Trophoblast cell (in vitro differentiated cells and primary cell): ENCODE measurements around the gene BBX.

Source experiments
- DNase-seq, 2 donors: peaks; one replicate each; pipeline ENCODE4 v3.0.0-alpha.2; 2016
- H2AFZ ChIP-seq: 2 replicates; pipeline ENCODE4 v1.6.1; 2013; ENCODE audit warnings: low read length, moderate library complexity, mild to moderate bottlenecking; ENCODE audit not compliant: insufficient read depth, poor library complexity
- H2AK5ac ChIP-seq: 2 replicates; pipeline ENCODE4 v1.6.1; 2013; ENCODE audit warnings: mild to moderate bottlenecking, low read length
- H2BK120ac ChIP-seq: 2 replicates; pipeline ENCODE4 v1.6.1; 2013; ENCODE audit warnings: low read length, mild to moderate bottlenecking, moderate library complexity; ENCODE audit not compliant: insufficient read depth, poor library complexity
- H2BK12ac ChIP-seq: 2 replicates; pipeline ENCODE4 v1.6.1; 2013; ENCODE audit warnings: mild to moderate bottlenecking, low read length, moderate library complexity
- H2BK5ac ChIP-seq: 2 replicates; pipeline ENCODE4 v1.6.1; 2013; ENCODE audit warnings: low read length, low read depth, moderate library complexity, mild to moderate bottlenecking; ENCODE audit not compliant: poor library complexity
- H3K14ac ChIP-seq: 2 replicates; pipeline ENCODE4 v1.6.1; 2013; ENCODE audit warnings: mild to moderate bottlenecking, low read length
- H3K18ac ChIP-seq: 2 replicates; pipeline ENCODE4 v1.6.1; 2013; ENCODE audit warnings: mild to moderate bottlenecking, low read length
- H3K23ac ChIP-seq: 2 replicates; pipeline ENCODE4 v1.6.1; 2013; ENCODE audit warnings: low read length
- H3K27ac ChIP-seq: 2 replicates; pipeline ENCODE4 v1.5.1; 2013; ENCODE audit warnings: low read depth, mild to moderate bottlenecking, inconsistent platforms, low read length, moderate library complexity
- H3K27me3 ChIP-seq: 2 replicates; pipeline ENCODE4 v1.6.1; 2013; ENCODE audit warnings: inconsistent platforms, mild to moderate bottlenecking, low read length, moderate library complexity; ENCODE audit not compliant: insufficient read depth
- H3K36me3 ChIP-seq, 2 experiments: 1 replicate in 1 of 2; 2 replicates in 1 of 2; pipeline ENCODE4 v1.6.1; 2013; ENCODE audit warnings: low read length in 2 of 2, mild to moderate bottlenecking in 2 of 2, moderate library complexity in 1 of 2; ENCODE audit not compliant: insufficient read depth in 2 of 2, control insufficient read depth in 1 of 2
- H3K4ac ChIP-seq: 2 replicates; pipeline ENCODE4 v1.6.1; 2013; ENCODE audit warnings: low read depth, mild to moderate bottlenecking, low read length, moderate library complexity
- H3K4me1 ChIP-seq, 2 experiments: 1 replicate in 1 of 2; 2 replicates in 1 of 2; pipeline ENCODE4 v1.6.1; 2013; ENCODE audit warnings: low read length in 2 of 2, mild to moderate bottlenecking in 2 of 2, moderate library complexity in 1 of 2; ENCODE audit not compliant: insufficient read depth in 2 of 2, control insufficient read depth in 1 of 2
- H3K4me2 ChIP-seq: 2 replicates; pipeline ENCODE4 v1.6.1; 2013; ENCODE audit warnings: inconsistent platforms, mild to moderate bottlenecking, low read length, moderate library complexity
- H3K4me3 ChIP-seq: 2 replicates; pipeline ENCODE4 v1.5.1; 2013; ENCODE audit warnings: mild to moderate bottlenecking, low read depth, low read length, inconsistent platforms
- H3K79me1 ChIP-seq: one replicate; pipeline ENCODE4 v1.6.1; 2013; ENCODE audit warnings: low read length
- H3K79me2 ChIP-seq: 2 replicates; pipeline ENCODE4 v1.6.1; 2013; ENCODE audit warnings: low read length, mild to moderate bottlenecking; ENCODE audit not compliant: control insufficient read depth, insufficient read depth, poor library complexity
- H3K9ac ChIP-seq: 2 replicates; pipeline ENCODE4 v1.6.1; 2013; ENCODE audit warnings: mild to moderate bottlenecking, low read length
- H3K9me3 ChIP-seq: 2 replicates; pipeline ENCODE4 v1.6.1; 2013; ENCODE audit warnings: low read depth, mild to moderate bottlenecking, control low read depth, inconsistent platforms, low read length; ENCODE audit not compliant: insufficient read depth
- H4K12ac ChIP-seq: 2 replicates; pipeline ENCODE4 v1.6.1; 2013; ENCODE audit warnings: low read depth, mild to moderate bottlenecking, low read length, moderate library complexity
- H4K8ac ChIP-seq: 2 replicates; pipeline ENCODE4 v1.6.1; 2013; ENCODE audit warnings: low read depth, mild to moderate bottlenecking, low read length, moderate library complexity
- H4K91ac ChIP-seq: one replicate; pipeline ENCODE4 v1.6.1; 2013; ENCODE audit warnings: low read depth, mild to moderate bottlenecking, low read length, moderate library complexity
- WGBS: extraction: QIAGEN DNeasy Blood & Tissue Kit; methylation state at CpG from one replicate; pipeline ENCODE4 v1.1.7; 2013; ENCODE audit warnings: missing lambda C conversion rate; ENCODE audit not compliant: insufficient read length, insufficient coverage; ENCODE audit errors: extremely low coverage; 5-methylcytosine and 5-hydroxymethylcytosine counted together

Gene BBX

GRCh38 chr3:107664614-107665013, 141.9 kb downstream of the BBX start:
- Histone ChIP-seq H2BK120ac (no peak overlapping the region), H4K8ac (no peak overlapping the region), H2BK5ac (no peak overlapping the region), H2AK5ac (no peak overlapping the region), H3K9me3 (no peaks in the 10 kb centered on the region), H3K4me3 (no peak overlapping the region), H3K27ac (no peak overlapping the region), H3K27me3 (no peaks in the 10 kb centered on the region), H3K9ac (no peak overlapping the region), H3K23ac (no peak overlapping the region), H3K79me2 (no peaks in the 10 kb centered on the region), H2BK12ac (no peak overlapping the region), H3K18ac (no peak overlapping the region), H3K14ac (no peak overlapping the region), H3K4me2 (no peak overlapping the region), H2AFZ (no peak overlapping the region), H4K12ac (no peak overlapping the region), H3K4ac (no peak overlapping the region), H3K4me1 (no peaks in the 10 kb centered on the region), H4K91ac (no peak overlapping the region), H3K36me3 (no peaks in the 10 kb centered on the region), H3K79me1 (no peaks in the 10 kb centered on the region)
- no CpG with 5 or more reads among the region's 2 CpGs for WGBS
- DNase-seq = no peak

GRCh38 chr3:107665351-107665750, 142.6 kb downstream of the BBX start:
- H3K79me1 ChIP-seq = no peaks in the 10 kb centered on the region
- H3K27me3 ChIP-seq = no peaks in the 10 kb centered on the region
- no peak overlapping the region for H2AK5ac ChIP-seq
- no peak overlapping the region for H2BK12ac ChIP-seq
- H3K9me3 ChIP-seq = no peaks in the 10 kb centered on the region
- no peak overlapping the region for H3K18ac ChIP-seq
- no peak overlapping the region for H3K27ac ChIP-seq
- no peaks in the 10 kb centered on the region for H3K4me1 ChIP-seq
- H3K23ac ChIP-seq = no peak overlapping the region
- no CpG with 5 or more reads among the region's 4 CpGs for WGBS
- H4K91ac ChIP-seq = no peak overlapping the region
- H3K36me3 ChIP-seq = no peaks in the 10 kb centered on the region
- no peaks in the 10 kb centered on the region for H3K79me2 ChIP-seq
- no peak overlapping the region for H2AFZ ChIP-seq
- H3K14ac ChIP-seq = no peak overlapping the region
- H3K4me2 ChIP-seq = no peak overlapping the region
- H3K9ac ChIP-seq = no peak overlapping the region
- H3K4me3 ChIP-seq = no peak overlapping the region
- no peak overlapping the region for H3K4ac ChIP-seq
- H4K8ac ChIP-seq = no peak overlapping the region
- no peak for DNase-seq
- no peak overlapping the region for H2BK5ac ChIP-seq
- no peak overlapping the region for H2BK120ac ChIP-seq
- no peak overlapping the region for H4K12ac ChIP-seq

GRCh38 chr3:107666853-107667252, 144.1 kb downstream of the BBX start:
- Histone ChIP-seq H4K91ac (no peak overlapping the region), H3K4me2 (no peak overlapping the region), H3K27me3 (no peaks in the 10 kb centered on the region), H3K23ac (no peak overlapping the region), H3K14ac (no peak overlapping the region), H3K36me3 (no peaks in the 10 kb centered on the region), H2BK5ac (no peak overlapping the region), H2AK5ac (no peak overlapping the region), H3K79me1 (no peaks in the 10 kb centered on the region), H2BK12ac (no peak overlapping the region), H3K9me3 (no peaks in the 10 kb centered on the region), H3K9ac (no peak overlapping the region), H3K18ac (no peak overlapping the region), H3K79me2 (no peaks in the 10 kb centered on the region), H3K4me1 (no peaks in the 10 kb centered on the region), H2BK120ac (no peak overlapping the region), H3K27ac (no peak overlapping the region), H4K8ac (no peak overlapping the region), H3K4ac (no peak overlapping the region), H3K4me3 (no peak overlapping the region), H2AFZ (no peak overlapping the region), H4K12ac (no peak overlapping the region)
- peak in 1 of 2 donors; percentile 13 for DNase-seq
- WGBS = no CpG with 5 or more reads among the region's 2 CpGs

GRCh38 chr3:107668416-107668815, 145.7 kb downstream of the BBX start:
- H4K12ac ChIP-seq = no peak overlapping the region
- no peak overlapping the region for H2AK5ac ChIP-seq
- no peaks in the 10 kb centered on the region for H3K79me2 ChIP-seq
- no peak overlapping the region for H3K23ac ChIP-seq
- H3K9ac ChIP-seq = no peak overlapping the region
- no peak overlapping the region for H3K4me3 ChIP-seq
- no peak overlapping the region for H4K91ac ChIP-seq
- WGBS = no CpG with 5 or more reads among the region's 5 CpGs
- no peaks in the 10 kb centered on the region for H3K4me1 ChIP-seq
- H3K18ac ChIP-seq = no peak overlapping the region
- no peak overlapping the region for H3K4me2 ChIP-seq
- no peak overlapping the region for H2BK120ac ChIP-seq
- H2AFZ ChIP-seq = no peak overlapping the region
- H2BK5ac ChIP-seq = no peak overlapping the region
- no peak overlapping the region for H3K27ac ChIP-seq
- H3K36me3 ChIP-seq = no peaks in the 10 kb centered on the region
- no peaks in the 10 kb centered on the region for H3K79me1 ChIP-seq
- no peak overlapping the region for H4K8ac ChIP-seq
- H3K4ac ChIP-seq = no peak overlapping the region
- no peaks in the 10 kb centered on the region for H3K27me3 ChIP-seq
- no peak overlapping the region for H3K14ac ChIP-seq
- no peaks in the 10 kb centered on the region for H3K9me3 ChIP-seq
- DNase-seq = no peak
- H2BK12ac ChIP-seq = no peak overlapping the region
